K562 (cell line): Measurements from ENCODE around the gene TSEN34. TPM values are rescaled to one million over a fixed set of nuclear protein-coding genes. Genes with fewer than 3 reads are reported as not detected.

Experiments used
- ATAC-seq: fragments of 200-7000 bp; cut with Tn5 transposase; 3 replicates; pipeline ENCODE4 v1.9.1; 2020; ENCODE audit warnings: moderate library complexity
- BruUV-seq: library from RNA; stranded (reverse); fragments of 400-500 nt; replicated peaks from 2 replicates; lab custom pipeline; 2021; lab: Mats Ljungman, UMichigan
- CTCF ChIA-PET: fragments of 300-600 bp; formaldehyde crosslinking; extraction: SDS; loops from one replicate; lab custom pipeline; 2021; ENCODE audit warnings: low intra/inter-chr PET ratio; lab: Yijun Ruan, JAX
- POLR2A ChIA-PET: fragments of 300-600, 350-650 bp; sonication (Branson Sonifier 250); formaldehyde crosslinking; extraction: SDS; loops from one replicate; lab custom pipeline; 2021; ENCODE audit warnings: antibody characterized with exemption, inconsistent platforms; lab: Yijun Ruan, JAX
- DNase-seq, 4 experiments: peaks; one replicate each; pipeline versions ENCODE4 v3.0.0 to v3.0.0-alpha.2; 2011 to 2018; ENCODE audit warnings: low spot score in 3 of 4, mixed read lengths in 3 of 4; ENCODE audit errors: extremely low read depth in 1 of 4
- FAIRE-seq: peaks from 2 replicates; lab custom pipeline; 2011; peaks lifted over from hg19 to GRCh38; lab: Jason Lieb, UNC
- H2AFZ ChIP-seq: 2 replicates; pipeline ENCODE4 v1.6.0; 2011; ENCODE audit warnings: low read depth, low read length, control low read depth, inconsistent platforms
- H3K27ac ChIP-seq: fragments of 200-600 bp; 3 replicates; pipeline ENCODE4 v1.8.0; 2011; ENCODE audit warnings: low read depth, mild to moderate bottlenecking, control low read depth, inconsistent platforms, low read length, moderate library complexity, mixed read lengths; ENCODE audit errors: extremely low read depth
- H3K27me3 ChIP-seq, 2 experiments: fragments of 300-600 bp in 1 of 2; 2 replicates in 1 of 2; 3 replicates in 1 of 2; pipeline versions ENCODE4 v1.6.0 to v1.8.0; 2011; ENCODE audit warnings: inconsistent platforms in 2 of 2, low read length in 2 of 2, mild to moderate bottlenecking in 1 of 2, mixed read lengths in 1 of 2, moderate library complexity in 1 of 2; ENCODE audit not compliant: control insufficient read depth in 2 of 2, insufficient read depth in 2 of 2
- H3K36me3 ChIP-seq: fragments of 300-600 bp; 3 replicates; pipeline ENCODE4 v1.8.0; 2011; ENCODE audit warnings: mild to moderate bottlenecking, low read length, inconsistent platforms; ENCODE audit not compliant: control insufficient read depth, insufficient read depth
- H3K4me1 ChIP-seq, 2 experiments: fragments of 200-600 bp in 1 of 2; replicated peaks in 1 of 2; 2 replicates in 1 of 2; 3 replicates in 1 of 2; pipeline versions ENCODE4 v1.5.1 to v1.8.0; 2011; ENCODE audit warnings: inconsistent platforms in 2 of 2, low read length in 2 of 2, mild to moderate bottlenecking in 1 of 2, mixed read lengths in 1 of 2, moderate library complexity in 1 of 2; ENCODE audit not compliant: control insufficient read depth in 2 of 2, insufficient read depth in 2 of 2
- H3K4me2 ChIP-seq: 2 replicates; pipeline ENCODE4 v1.6.1; 2011; ENCODE audit warnings: low read length, control low read depth, inconsistent platforms, mixed read lengths; ENCODE audit not compliant: insufficient read depth
- H3K4me3 ChIP-seq: fragments of 200-600 bp; sonication (generic), shearing (Covaris generic); 2 replicates; pipeline ENCODE4 v1.5.1; 2016; ENCODE audit warnings: control low read depth, inconsistent platforms
- H3K79me2 ChIP-seq: fragments of 200-600 bp; 3 replicates; pipeline ENCODE4 v1.8.0; 2011; ENCODE audit warnings: low read length, inconsistent platforms; ENCODE audit not compliant: control insufficient read depth, insufficient read depth
- H3K9ac ChIP-seq, 2 experiments: 2 replicates each; pipeline versions ENCODE4 v1.6.0 to v1.6.1; 2011; ENCODE audit warnings: low read depth in 2 of 2, low read length in 2 of 2, control low read depth in 1 of 2, inconsistent platforms in 1 of 2, mild to moderate bottlenecking in 1 of 2, mixed read lengths in 1 of 2; ENCODE audit not compliant: insufficient read depth in 1 of 2
- H3K9me1 ChIP-seq: one replicate; pipeline ENCODE4 v1.6.0; 2011; ENCODE audit warnings: inconsistent platforms, mild to moderate bottlenecking, low read length, moderate library complexity; ENCODE audit not compliant: control insufficient read depth, insufficient read depth
- H3K9me3 ChIP-seq: replicated peaks from 2 replicates; pipeline ENCODE4 v1.5.1; 2011; ENCODE audit warnings: low read depth, low read length, inconsistent platforms; ENCODE audit not compliant: control insufficient read depth, insufficient read depth
- H4K20me1 ChIP-seq: replicated peaks from 2 replicates; pipeline ENCODE4 v1.6.1; 2011; ENCODE audit warnings: low read length, inconsistent platforms, mixed read lengths; ENCODE audit not compliant: control insufficient read depth, insufficient read depth
- POLR2G ChIP-seq: fragments of 200-400 bp; formaldehyde crosslinking; IDR thresholded peaks from 2 replicates; pipeline ENCODE4 v1.6.1; 2017; ENCODE audit warnings: low read depth, mild to moderate bottlenecking, antibody characterized with exemption, low read length, moderate library complexity
- RBFOX2 ChIP-seq: fragments of 200-400 bp; formaldehyde crosslinking; IDR thresholded peaks from 2 replicates; pipeline ENCODE4 v1.6.1; 2017; ENCODE audit warnings: low read depth, mild to moderate bottlenecking, low read length, moderate library complexity
- TOE1 ChIP-seq, 2 experiments: fragments of 450-650 bp in 1 of 2; sonication (generic) in 1 of 2; formaldehyde crosslinking in 1 of 2; IDR thresholded peaks; 2 replicates each; pipeline versions ENCODE4 v1.7.1 to v1.8.0; 2016 to 2022; ENCODE audit warnings: borderline replicate concordance in 2 of 2, mild to moderate bottlenecking in 2 of 2, antibody characterized with exemption in 1 of 2, inconsistent platforms in 1 of 2, low read depth in 1 of 2, missing genetic modification reagents in 1 of 2, moderate library complexity in 1 of 2
- WGBS: fragments of 100-300 bp; shearing (Covaris generic); methylation state at CpG from one replicate; pipeline ENCODE4 v1.1.6; 2016; ENCODE audit warnings: low coverage, mixed read lengths; ENCODE audit not compliant: insufficient coverage; ENCODE audit errors: missing lambda C conversion rate; 5-methylcytosine and 5-hydroxymethylcytosine counted together
- in situ Hi-C: fragments of 300-500 bp; cut with MboI; formaldehyde crosslinking; loops from 4 replicates; pipeline ENCODE4 v1.15.0; 2018; ENCODE audit warnings: inconsistent platforms, mixed read lengths
- intact Hi-C: fragments of 100-400 bp; cut with micrococcal nuclease; formaldehyde crosslinking; loops from 2 replicates; pipeline ENCODE4 v1.14.2; 2022
- polyA plus RNA-seq, 8 experiments: library from polyadenylated mRNA; depleted of rRNA in 4 of 8; stranded (reverse) in 5 of 8; unstranded in 3 of 8; fragments of >200 nt; fragmentation: Nextera tagmentation in 2 of 8; fragmentation: Illumina TruSeq in 1 of 8; extraction: Ambion mirVana in 2 of 8; extraction: Trizol in 1 of 8; gene quantifications; 2 replicates each; pipeline versions ENCODE4 v1.2.1 to v1.2.3, GENCODE V29; 2011 to 2014; ENCODE audit warnings: inconsistent platforms in 1 of 8, missing spikeins in 1 of 8
- total RNA-seq, 7 experiments: library from RNA; depleted of rRNA in 6 of 7; stranded (reverse); fragments of >200 nt in 6 of 7; fragmentation: Illumina TruSeq in 2 of 7; extraction: Trizol in 2 of 7; gene quantifications; 2 replicates each; pipeline versions ENCODE4 v1.2.1 to v1.2.3, GENCODE V29; 2011 to 2021; ENCODE audit warnings: low replicate concordance in 1 of 7

The TSEN34 gene
- total and polyA plus RNA-seq, 9 of the 15 experiments (the other 6 are each of a cell fraction or from before 2014, with no cell fraction given) = 3.1 to 57.6 (median 29.5) TPM

DNA sequence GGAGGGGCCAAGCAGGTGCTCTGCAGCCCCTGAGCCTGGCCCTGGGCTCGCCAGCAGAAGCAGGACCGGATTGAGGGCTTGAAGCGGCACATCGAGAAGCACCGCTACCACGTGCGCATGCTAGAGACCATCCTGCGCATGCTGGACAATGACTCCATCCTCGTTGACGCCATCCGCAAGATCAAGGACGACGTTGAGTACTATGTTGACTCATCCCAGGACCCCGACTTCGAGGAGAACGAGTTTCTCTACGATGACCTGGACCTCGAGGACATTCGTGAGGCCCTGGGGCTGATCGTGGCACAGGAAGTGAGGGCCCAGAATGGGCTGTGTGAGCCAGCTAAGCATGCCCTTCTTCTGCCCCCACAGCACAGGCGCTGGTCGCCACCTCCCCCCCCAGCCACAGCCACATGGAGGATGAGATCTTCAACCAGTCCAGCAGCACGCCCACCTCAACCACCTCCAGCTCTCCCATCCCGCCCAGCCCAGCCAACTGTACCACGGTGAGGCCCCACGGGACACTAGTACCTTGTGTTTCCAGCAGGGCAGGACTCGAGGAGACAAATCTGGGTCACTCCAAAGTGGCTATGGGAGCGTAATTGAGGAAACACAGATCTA, 45.5 kb upstream of the TSEN34 start:
- Histone ChIP-seq H3K9ac (peak overlapping the region in 1 of 2 experiments; percentile 15; a peak in 1 of 4 replicates), H3K27ac (no peak overlapping the region), H3K27me3 (no peaks in the 10 kb centered on the region), H3K79me2 (peaks cover 21% of the 10 kb centered on the region), H3K4me3 (no peak overlapping the region), H3K36me3 (peaks cover 98% of the 10 kb centered on the region; the same call in 2 of the 3 replicates)
- CTCF ChIA-PET = no interaction called here
- 95% methylated on average over 21 of the region's 28 CpGs for WGBS
- DNase-seq = no peak
- in situ Hi-C loops = no loop called here
- TF ChIP-seq POLR2G (0 out of 2 replicates have a peak, but pooled peaks have one; percentile 8), RBFOX2 (peak; percentile 20; the same call in 1 of the 2 replicates), TOE1 (IDR thresholded peaks at IDR 0.05; ENCODE audit: borderline replicate concordance) (no peak), TOE1 (CRISPR knock-in tag; IDR thresholded peaks at IDR 0.05; ENCODE audit: borderline replicate concordance, low read depth) (no peak)
- TF ChIP-seq, all 486 proteins: peak for 2
- peaks cover 20% of the 10 kb centered on the region for H4K20me1 ChIP-seq
- no peak for ATAC-seq
- intact Hi-C loops = no loop called here
- H3K4me1 ChIP-seq = peaks cover 0 to 6% of the 10 kb centered on the region in 2 experiments; a peak in 2 of 5 replicates
- no peak overlapping the region for H3K4me2 ChIP-seq
- no peak overlapping the region for H2AFZ ChIP-seq
- no peak for FAIRE-seq
- BruUV-seq = no TSS peak
- no peaks in the 10 kb centered on the region for H3K9me3 ChIP-seq
- POLR2A ChIA-PET = interaction anchor here (0.6 to 1.2 kb wide), 3 partner anchors 11 to 36 kb away, joined by 3 to 6 read pairs (median 3); no protein-coding TSS in a partner anchor
- H3K9me1 ChIP-seq = peaks cover 4% of the 10 kb centered on the region
